HG03025 (cell line): ENCODE measurements around the gene PDE2A.
"Not testable (repeated sequence)": the region's sequence is repeated elsewhere in the genome, so short reads cannot be mapped to it uniquely, and the experiment has no call there.

Experiments
- ATAC-seq: cut with Tn5 transposase; IDR thresholded peaks from one replicate; pipeline ENCODE4 v1.9.1; 2021; ENCODE audit warnings: mild to moderate bottlenecking, moderate library complexity; ENCODE audit not compliant: unreplicated experiment, low FRiP score

Gene PDE2A

GRCh38 chr11:72581067-72581466 is 93.2 kb downstream of the PDE2A start:
- no peak for ATAC-seq

GRCh38 chr11:72580642-72580950 is 93.6 kb downstream of the PDE2A start:
- ATAC-seq = no peak

- ATAC-seq = no peak
These were observed 94.2 kb downstream of the PDE2A start for GRCh38 chr11:72579816-72580641.

GRCh38 chr11:72578991-72579815 is 95.0 kb downstream of the PDE2A start:
- no peak for ATAC-seq

- no peak for ATAC-seq
These were observed 95.7 kb downstream of the PDE2A start for GRCh38 chr11:72578566-72578965.

GRCh38 chr11:72578051-72578450 is 96.2 kb downstream of the PDE2A start:
- ATAC-seq = no peak

GRCh38 chr11:72577271-72577721 is 96.9 kb downstream of the PDE2A start:
- no peak for ATAC-seq

GRCh38 chr11:72576661-72577060 is 97.6 kb downstream of the PDE2A start:
- no peak for ATAC-seq

- ATAC-seq = no peak
These were observed 98.0 kb downstream of the PDE2A start for GRCh38 chr11:72576243-72576595.

GRCh38 chr11:72575533-72576242 is 98.5 kb downstream of the PDE2A start:
- ATAC-seq = no peak

GRCh38 chr11:72574548-72575460 is 99.4 kb downstream of the PDE2A start:
- ATAC-seq = no peak

- no peak for ATAC-seq
These were observed 100.3 kb downstream of the PDE2A start for GRCh38 chr11:72573855-72574445.

GRCh38 chr11:72573072-72573854 is 101.0 kb downstream of the PDE2A start:
- ATAC-seq = no peak

- not testable (repeated sequence) for ATAC-seq
These were observed 101.7 kb downstream of the PDE2A start for GRCh38 chr11:72572540-72572939.

GRCh38 chr11:72570893-72571661 is 103.1 kb downstream of the PDE2A start:
- no peak for ATAC-seq

GRCh38 chr11:72569966-72570892 is 104.0 kb downstream of the PDE2A start:
- ATAC-seq = no peak

- ATAC-seq = no peak
These were observed 105.4 kb downstream of the PDE2A start for GRCh38 chr11:72568861-72569260.
